ENCODE results near the gene AK2.

Gene AK2

GRCh38 chr1:32960342-32960741 lies 76.3 kb downstream of the AK2 start:
- Mint-ChIP-seq H3K36me3 (ENCODE audit: low read depth) (peaks cover 17% of the 10 kb centered on the region), H3K27me3 (ENCODE audit: low read depth) (no peaks in the 10 kb centered on the region), H3K27ac (no peak overlapping the region), H3K4me3 (peak overlapping the region; percentile 45), H3K4me1 (ENCODE audit: low read depth) (peaks cover 62% of the 10 kb centered on the region), H3K9me3 (no peaks in the 10 kb centered on the region)
- no peak for DNase-seq (ENCODE audit: low spot score)

DNA sequence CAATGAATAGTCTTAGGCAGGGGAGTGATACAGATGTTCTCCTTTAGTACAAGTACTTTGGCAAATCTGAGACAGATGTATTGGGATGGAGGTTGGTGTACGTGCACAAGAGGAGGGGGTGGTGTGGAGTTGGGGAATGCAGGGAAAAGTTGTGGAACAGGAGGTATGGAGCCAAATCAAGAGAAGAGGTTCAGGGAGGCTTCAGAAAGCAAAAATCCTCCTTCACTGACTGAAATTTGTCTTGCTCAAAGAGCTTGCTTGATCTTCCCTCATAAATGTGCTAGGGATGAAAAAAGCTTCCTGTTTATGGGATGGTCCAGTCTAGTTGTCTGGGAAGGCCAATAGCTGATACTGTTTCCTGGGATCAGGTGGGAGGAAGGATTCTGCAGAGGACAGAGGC lies 77.9 kb downstream of the AK2 start:
- no peaks in the 10 kb centered on the region for H3K27me3 Mint-ChIP-seq (ENCODE audit: low read depth)
- peaks cover 23% of the 10 kb centered on the region for H3K36me3 Mint-ChIP-seq (ENCODE audit: low read depth)
- H3K27ac Mint-ChIP-seq = no peak overlapping the region
- H3K4me1 Mint-ChIP-seq (ENCODE audit: low read depth) = peaks cover 65% of the 10 kb centered on the region
- H3K4me3 Mint-ChIP-seq = no peak overlapping the region
- DNase-seq (ENCODE audit: low spot score) = no peak
- H3K9me3 Mint-ChIP-seq = no peaks in the 10 kb centered on the region

Measured in T-helper 2 cell treated with Interferon-gamma antibody and Interleukin-4, amounts not matched to agents 5 μg/mL and 100 μg/mL, for 36 hours (primary cell).